OCI-LY1 (cell line): Measurements from ENCODE around the gene AJAP1.

Experiments used
- CTCF ChIP-seq: fragments of 200-600 bp; sonication (generic), shearing (Covaris generic); IDR thresholded peaks from 2 replicates; pipeline ENCODE4 v1.5.1; 2017; ENCODE audit warnings: mild to moderate bottlenecking, antibody characterized with exemption, low read length, moderate library complexity, mixed read lengths
- EZH2 ChIP-seq: fragments of 200-600 bp; sonication (generic), shearing (Covaris generic); IDR thresholded peaks from 2 replicates; pipeline ENCODE4 v1.8.0; 2017; ENCODE audit warnings: borderline replicate concordance, mixed run types, mild to moderate bottlenecking, antibody characterized with exemption, low read length, moderate library complexity, mixed read lengths

DNA sequence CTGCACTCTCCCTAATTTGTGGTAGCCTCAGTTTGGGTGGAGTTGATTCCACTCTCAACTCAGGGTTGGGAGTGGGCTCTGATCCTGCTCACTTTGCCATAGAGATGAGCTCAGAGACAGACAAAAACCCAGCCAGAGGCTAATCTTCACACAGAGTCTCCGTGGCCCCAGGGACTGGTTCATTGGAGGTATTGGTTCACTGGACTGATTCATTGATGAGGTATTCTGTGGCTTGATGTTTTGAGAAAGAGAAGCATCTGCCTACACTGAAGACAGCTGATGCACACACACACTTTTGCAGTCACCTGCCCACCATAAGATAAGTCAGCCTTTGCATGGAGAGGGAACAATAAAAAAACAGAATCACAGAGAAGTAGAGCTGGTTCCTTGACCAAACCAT is 183.8 kb downstream of the AJAP1 start:
- TF ChIP-seq CTCF (no peak), EZH2 (no peak)
